GM18858 (cell line): ENCODE measurements around the gene DHRSX.
"Not testable (repeated sequence)": the region's sequence is repeated elsewhere in the genome, so short reads cannot be mapped to it uniquely, and the experiment has no call there.

Source experiments
- ATAC-seq: cut with Tn5 transposase; IDR thresholded peaks from one replicate; pipeline ENCODE4 v1.9.1; 2021; ENCODE audit not compliant: unreplicated experiment

The DHRSX gene

GRCh38 chrX:2430265-2430825 lies 70.4 kb downstream of the DHRSX start:
- no peak for ATAC-seq

GRCh38 chrX:2427737-2428136 lies 73.0 kb downstream of the DHRSX start:
- no peak for ATAC-seq

- no peak for ATAC-seq
These were observed 73.6 kb downstream of the DHRSX start for GRCh38 chrX:2427147-2427546.

GRCh38 chrX:2426289-2426882 lies 74.4 kb downstream of the DHRSX start:
- ATAC-seq, result no peak

GRCh38 chrX:2425286-2426071 lies 75.3 kb downstream of the DHRSX start:
- ATAC-seq, result no peak

- no peak for ATAC-seq
These were observed 76.5 kb downstream of the DHRSX start for GRCh38 chrX:2424317-2424716.

GRCh38 chrX:2423899-2424298 lies 76.9 kb downstream of the DHRSX start:
- ATAC-seq, result no peak

GRCh38 chrX:2423282-2423681 lies 77.5 kb downstream of the DHRSX start:
- no peak for ATAC-seq

- not testable (repeated sequence) for ATAC-seq
These were observed 81.4 kb downstream of the DHRSX start for GRCh38 chrX:2419418-2419817.

- no peak for ATAC-seq
These were observed 82.8 kb downstream of the DHRSX start for GRCh38 chrX:2418000-2418399.

GRCh38 chrX:2416851-2417604 lies 83.7 kb downstream of the DHRSX start:
- no peak for ATAC-seq

GRCh38 chrX:2414384-2414783 lies 86.4 kb downstream of the DHRSX start:
- no peak for ATAC-seq

- ATAC-seq, result no peak
These were observed 86.8 kb downstream of the DHRSX start for GRCh38 chrX:2413969-2414368.

GRCh38 chrX:2412131-2412530 lies 88.6 kb downstream of the DHRSX start:
- no peak for ATAC-seq

- no peak for ATAC-seq
These were observed 90.3 kb downstream of the DHRSX start for GRCh38 chrX:2410279-2411020.

GRCh38 chrX:2409796-2410195 lies 91.0 kb downstream of the DHRSX start:
- no peak for ATAC-seq

GRCh38 chrX:2408856-2409255 lies 91.9 kb downstream of the DHRSX start:
- no peak for ATAC-seq

- no peak for ATAC-seq
These were observed 93.8 kb downstream of the DHRSX start for GRCh38 chrX:2406891-2407518.

GRCh38 chrX:2404776-2405175 lies 96.0 kb downstream of the DHRSX start:
- ATAC-seq, result no peak

GRCh38 chrX:2402361-2402690 lies 98.5 kb downstream of the DHRSX start:
- no peak for ATAC-seq
